Embryonic facial prominence (tissue), 1 donor: ENCODE results near the gene RABGAP1L.
A peak's percentile ranks its signal among the peaks of the same experiment; 100 is the strongest.
"Not testable (repeated sequence)": the region's sequence is repeated elsewhere in the genome, so short reads cannot be mapped to it uniquely, and the experiment has no call there.

Experiments
- DNase-seq: peaks from one replicate; pipeline ENCODE4 v3.0.0-alpha.2; 2016; ENCODE audit errors: extremely low spot score

The RABGAP1L gene

DNA sequence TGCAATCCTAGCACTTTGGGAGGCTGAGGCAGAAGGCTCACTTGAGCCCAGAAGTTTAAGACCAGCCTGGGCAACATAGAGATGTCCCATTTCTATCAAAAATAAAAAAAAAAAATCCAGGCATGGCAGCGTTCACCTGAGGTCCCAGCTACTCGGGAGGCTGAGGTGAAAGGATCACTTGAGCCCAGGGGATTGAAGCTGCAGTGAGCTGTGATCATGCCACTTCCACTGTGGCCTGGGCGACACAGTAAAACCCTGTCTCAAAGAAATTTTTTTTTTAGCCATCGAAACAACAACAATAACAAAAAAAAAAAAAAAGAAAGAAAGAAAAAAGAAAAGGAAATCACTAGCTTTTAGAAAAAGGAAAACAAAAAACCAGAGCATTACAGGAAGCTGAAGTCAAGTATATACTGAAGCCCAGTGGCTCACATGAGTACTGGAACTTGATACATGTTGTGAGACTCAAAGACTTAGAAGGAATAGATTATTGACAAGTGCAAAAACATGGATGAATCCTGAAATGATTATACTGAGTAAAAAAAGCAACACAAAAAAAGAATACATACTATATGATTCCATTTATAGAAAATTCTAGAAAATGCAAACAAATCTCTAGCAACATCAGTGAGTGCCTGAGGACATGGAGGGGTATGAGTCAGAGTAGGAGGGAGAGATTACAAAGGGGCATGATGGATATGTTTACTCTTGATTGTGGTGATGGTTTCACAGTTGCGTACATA lies 6.1 kb upstream of the RABGAP1L start:
- DNase-seq: no peak

DNA sequence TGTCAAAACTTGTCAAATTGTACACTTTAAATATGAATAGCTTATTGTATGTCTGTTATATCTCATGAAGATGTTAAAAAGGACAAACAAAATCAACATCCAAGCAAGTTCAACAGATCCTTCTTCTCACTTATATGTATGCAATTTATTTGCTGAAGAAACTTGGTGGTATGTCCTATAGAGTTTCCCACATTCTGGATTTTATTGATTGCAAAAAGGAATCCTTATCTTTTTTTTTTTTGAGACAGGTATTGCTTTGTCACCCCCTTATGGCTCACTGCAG lies 5.6 kb upstream of the RABGAP1L start:
- no peak for DNase-seq

DNA sequence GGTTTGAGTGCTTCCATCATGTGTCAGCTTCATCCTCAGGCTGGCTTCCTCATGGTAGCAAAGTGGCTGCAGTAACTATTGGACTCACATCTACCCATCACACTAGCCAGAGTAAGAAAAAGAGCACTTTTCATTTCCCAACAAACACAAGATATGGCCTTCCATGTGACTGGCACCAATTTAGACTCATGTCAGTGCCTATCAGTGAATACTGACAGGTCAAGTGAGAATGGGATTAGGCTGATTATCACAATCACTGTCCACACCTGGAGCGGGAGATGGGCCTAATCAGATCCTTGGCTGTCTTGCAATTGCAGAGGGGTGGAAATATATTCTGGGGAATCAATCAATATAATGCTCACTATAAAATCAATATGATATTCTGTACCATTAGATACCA lies 2.9 kb upstream of the RABGAP1L start:
- no peak for DNase-seq

DNA sequence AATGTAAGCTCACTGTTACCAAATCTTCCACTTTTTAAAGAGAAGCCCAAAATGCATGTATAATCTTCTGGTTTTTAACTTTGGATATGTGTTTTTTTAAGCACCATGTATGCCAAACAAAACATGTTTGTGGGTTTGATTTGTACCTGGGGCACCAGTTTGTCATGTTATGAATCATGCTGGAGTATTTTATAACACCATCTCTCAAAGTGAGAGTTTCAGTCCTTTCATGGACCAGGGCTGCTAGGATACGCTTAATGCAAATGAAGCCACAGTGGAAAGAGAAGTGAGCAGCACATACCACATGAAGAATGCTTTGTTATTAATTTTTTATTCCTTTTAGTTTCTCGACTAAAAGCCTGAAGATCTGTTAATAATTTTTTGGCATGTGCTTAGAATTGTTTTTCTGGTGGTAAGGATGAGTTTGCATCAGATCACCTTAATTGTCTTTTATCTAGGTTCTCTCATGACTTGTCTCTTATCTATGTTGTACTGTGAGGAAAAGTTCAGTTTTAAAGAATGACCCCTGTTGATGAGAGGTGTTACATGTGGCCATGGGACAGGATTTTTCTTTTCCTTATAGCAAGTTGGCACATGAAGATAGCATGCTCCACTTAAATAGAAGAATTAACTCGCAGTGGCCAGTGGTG lies 2.0 kb upstream of the RABGAP1L start:
- no peak for DNase-seq

DNA sequence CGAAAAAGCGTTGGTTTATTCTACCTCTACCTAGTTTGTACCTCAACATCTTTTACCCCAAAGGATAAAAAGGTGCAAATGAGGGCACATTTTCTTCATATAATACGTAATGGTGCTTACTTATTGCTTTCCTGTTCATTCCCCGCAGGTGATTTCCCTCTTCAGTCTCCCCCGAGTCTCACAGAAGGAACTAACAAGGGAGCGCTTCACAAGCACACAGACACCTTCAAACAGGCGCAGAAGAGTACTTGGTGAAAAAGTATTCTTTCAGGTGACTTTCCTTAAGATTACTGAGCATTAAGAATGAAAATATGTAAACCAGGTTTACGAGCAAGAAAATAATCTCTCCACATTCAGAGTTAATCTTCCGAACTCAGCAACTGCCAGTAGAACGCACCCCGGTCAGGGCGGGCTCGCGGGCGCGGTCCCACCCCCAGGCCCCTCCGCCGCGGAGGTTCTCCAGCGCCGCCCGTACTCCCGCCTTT lies 511 bp upstream of the RABGAP1L start:
- DNase-seq: no peak

DNA sequence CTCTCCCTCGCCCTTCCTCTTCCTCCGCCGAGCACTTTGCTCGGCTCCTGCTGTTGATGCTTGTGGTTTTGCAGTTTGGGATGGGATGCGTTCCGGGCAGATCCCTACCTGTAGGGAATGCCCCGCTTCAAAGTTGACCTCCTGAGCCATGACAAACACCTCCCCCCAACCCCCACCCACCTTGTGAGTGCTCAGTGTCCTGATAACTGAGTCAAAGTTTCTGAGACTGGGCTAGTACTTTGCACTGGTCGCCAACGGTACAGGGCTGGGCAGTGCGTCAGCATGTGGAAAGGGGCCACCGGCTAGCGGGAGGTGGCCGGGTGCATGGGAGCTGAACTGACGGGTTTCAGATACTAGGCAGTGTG lies 771 bp downstream of the RABGAP1L start:
- DNase-seq: peak; percentile 6

DNA sequence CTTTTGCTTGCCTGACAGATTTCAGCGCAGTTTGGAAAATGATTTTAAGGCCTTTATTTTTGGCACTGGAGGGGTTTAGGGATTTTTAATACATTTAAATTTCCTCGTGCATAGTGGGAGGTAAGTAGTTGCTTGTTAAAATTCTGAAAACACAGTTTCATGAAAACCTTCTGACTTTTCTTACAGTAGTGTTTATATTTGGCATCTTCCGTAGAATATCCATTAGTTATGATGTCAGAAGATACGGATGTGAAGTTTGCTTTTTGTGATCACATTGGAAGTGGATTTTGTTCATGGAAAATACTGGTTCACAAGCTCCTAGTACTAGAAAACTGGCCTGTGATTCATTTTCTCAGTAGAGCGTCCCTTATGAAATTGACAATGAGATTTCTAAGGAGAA lies 1.3 kb downstream of the RABGAP1L start:
- no peak for DNase-seq

DNA sequence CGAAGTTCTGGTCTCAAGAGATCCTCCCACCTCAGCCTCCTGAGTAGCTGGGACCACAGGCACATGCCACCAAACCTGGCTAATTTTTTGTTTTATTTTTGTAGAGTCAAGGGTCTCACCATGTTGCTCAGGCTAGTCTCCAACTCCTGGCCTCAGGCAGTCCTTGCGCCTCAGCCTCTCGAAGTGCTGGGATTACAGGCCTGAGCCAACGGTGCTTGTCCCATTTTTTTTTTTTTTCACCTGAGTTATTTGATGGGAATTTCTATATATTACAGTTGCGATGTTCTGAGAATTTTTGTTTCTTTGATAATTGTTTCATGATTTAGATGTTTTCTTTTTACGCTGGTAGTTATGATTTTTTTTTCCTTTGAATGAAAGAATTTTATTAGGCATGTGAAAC lies 2.5 kb downstream of the RABGAP1L start:
- no peak for DNase-seq

DNA sequence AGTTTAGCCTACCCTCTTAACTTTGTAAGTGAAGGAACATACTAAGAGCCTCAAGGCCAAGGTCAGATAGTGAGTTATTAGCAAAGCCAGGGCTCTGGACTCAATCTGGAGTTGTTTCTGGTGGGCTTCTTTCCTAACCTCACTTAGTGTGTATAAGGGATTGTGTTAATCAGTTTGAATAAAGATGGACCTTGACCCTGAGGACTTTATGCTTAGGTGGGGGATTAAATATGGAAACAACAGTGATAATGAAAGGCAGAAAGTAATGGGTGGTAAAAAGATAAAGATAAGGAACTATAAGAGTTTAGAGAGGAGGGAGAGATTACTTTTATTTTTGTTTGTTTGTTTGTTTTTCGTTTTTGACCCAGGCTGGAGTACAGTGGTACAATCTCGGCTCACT lies 5.5 kb downstream of the RABGAP1L start:
- peak; percentile 3 for DNase-seq

DNA sequence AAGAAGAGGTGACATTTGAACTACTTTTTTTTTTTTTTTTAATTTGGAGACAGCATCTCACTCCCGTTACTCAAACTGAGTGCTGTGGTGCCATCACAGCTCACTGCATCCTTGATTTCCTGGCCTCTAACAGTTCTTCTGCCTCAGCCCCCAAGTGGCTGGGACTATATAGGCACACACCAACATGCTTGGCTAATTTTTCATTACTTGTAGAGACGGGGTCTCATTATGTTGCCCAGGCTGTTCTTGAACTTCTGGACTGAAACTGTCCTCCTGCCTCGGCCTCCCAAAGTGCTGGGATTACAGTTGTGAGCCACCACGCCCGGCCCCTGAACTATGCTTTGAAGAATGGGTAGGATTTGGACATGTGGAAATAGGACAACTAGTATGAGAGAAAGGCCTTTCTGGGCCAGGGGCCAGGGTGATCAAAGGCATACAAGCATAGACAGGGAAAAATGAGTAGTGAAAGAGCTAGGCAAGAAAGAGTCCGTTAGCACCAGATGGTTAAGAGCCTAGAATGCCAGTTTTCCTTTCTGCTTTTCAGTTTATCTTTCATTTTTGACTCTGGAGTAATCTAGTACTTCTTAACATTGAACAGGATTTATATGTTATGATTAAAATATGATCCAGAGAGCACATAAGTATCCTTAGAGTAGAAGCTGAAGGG lies 6.3 kb downstream of the RABGAP1L start:
- DNase-seq: peak; percentile 5

DNA sequence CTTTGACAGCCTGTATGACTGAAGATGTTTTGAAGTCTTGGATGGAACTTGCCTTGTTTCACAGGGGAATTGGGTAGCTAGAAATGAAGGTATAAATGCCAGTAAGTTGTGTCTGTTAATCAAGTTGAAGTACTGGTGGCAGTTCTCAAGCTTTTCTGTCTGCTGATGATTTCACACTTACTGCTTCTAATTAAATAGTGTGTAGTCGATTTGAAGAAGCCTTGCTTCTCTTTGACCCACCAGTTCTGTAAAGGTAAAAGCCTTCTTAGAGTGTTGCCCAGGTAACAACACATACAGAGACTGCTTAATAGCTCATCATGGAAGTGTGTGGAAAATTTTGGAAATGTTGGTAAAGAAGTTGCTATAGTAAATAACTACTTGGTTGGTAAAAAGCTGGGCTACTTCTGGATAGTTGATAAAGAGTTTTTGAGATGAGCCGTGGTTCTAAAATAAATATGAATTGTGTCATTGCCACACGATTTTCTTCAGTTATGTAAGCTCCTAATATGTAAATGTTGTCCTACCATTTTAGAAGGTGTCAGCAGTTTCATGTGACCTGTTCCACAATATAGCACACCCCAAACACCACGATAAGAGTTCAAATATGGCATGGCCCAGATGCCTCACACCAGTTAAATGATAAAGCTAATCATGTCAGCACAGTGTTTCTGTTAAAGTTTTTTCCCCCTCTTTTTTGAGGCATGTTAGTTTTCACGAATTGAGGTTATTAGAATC lies 7.4 kb downstream of the RABGAP1L start:
- peak; percentile 4 for DNase-seq

DNA sequence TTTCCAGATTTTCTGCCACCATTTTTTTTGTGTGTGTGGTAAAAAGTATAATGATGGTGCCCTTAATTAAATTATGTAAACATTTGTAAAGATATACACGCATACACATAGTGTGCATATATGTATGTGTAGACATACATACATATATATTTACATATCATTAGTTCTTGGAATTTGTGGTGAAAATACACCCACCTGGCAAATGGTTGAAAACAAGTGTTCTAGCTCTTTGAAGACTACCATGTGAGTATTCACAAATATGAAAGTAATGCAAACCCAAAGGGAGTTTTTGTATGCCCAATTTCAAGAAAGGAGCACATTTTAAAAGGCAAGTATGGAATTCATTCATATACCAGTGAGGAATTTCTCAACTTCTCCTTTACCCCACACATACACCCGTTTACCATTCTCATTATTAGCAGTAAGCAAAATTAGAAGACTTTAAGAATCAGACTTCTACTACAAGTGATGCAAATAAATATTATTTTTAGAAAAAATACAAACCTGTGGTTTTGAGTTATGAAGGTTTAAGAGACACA lies 8.0 kb downstream of the RABGAP1L start:
- no peak for DNase-seq

DNA sequence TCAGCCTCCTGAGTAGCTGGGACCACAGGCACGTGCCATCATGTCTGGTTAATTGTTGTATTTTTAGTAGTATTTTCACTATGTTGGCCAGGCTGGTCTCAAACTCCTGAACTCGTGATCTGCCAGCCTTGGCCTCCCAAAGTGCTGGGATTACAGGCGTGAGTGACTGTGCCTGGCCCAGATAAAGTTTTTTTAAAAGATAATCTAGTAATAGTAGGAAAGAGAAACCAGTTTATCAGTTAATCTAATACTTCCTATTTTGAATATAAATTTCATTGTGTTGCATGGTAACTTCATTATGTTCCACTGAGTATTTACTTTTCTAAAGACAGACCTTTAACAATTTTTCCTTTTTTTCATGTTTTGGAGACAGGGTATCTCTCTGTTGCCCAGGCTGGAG lies 10.0 kb downstream of the RABGAP1L start:
- DNase-seq: no peak

DNA sequence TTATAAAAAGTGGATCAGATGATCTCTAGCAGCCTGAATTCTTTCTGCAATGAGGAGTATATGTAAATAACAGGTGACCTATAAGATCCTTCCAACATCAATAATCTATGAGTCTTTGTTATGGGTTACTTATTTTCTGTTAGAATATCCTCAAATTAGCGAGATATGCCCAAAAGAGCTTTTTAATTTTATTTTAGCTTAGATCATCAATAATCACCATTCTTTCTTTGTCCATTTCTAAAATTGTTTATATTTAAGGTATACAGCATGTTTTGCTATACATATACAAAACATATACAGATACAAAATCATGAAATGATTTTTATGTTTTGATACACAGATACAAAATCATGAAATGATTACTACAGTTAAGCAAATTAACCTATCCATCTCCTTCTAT lies 11.8 kb downstream of the RABGAP1L start:
- no peak for DNase-seq

DNA sequence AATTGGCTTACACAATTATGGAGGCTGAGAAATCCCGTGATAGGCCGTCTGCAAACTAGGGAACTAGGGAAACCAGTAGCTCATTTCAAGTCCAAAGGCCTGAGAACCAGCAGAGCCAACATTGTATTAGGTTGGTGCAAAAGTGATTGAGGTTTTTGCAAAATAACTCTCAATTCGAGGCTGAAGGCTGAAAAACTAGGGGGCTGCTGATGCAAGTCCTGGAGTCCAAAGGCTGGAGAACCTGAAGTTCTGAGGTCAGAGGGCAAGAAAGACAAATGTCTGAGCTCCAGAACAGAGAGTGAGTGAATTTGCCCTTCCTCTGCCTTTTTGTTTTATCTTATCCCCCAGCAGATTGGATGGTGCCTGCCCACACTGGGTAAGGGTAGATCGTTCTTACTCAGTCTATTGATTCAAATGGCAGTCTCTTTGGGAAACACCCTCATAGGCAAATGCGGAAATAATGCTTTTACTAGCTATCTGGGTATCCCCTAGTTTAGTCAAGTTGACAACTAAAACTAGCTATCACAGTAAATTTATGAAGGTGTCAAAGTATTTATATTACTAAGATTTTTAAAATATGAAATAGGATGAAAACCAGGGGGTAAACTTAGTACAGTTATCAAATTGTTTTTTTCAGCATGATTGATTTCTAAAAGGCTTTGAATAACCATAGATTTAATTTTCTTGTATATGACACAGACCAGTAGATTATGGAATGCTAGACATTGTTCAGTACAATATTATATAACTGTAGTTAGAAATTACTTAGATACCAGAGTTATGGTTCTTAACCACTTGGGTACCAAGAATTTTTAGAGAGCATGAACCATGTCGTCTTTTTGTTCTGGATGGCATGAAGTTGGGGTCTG lies 15.4 kb downstream of the RABGAP1L start:
- no peak for DNase-seq

DNA sequence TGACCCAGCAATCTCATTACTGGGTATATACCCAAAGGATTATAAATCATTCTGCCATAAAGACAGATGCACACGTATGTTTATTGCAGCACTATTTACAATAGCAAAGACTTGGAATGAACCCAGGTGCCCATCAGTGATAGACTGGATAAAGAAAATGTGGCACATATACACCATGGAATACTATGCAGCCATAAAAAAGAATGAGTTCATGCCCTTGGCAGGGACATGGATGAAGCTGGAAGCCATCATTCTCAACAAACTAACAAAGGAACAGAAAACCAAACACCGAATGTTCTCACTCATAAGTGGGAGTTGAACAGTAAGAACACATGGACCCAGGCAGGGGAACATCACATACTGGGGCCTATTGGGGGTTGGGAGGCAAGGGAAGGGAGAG lies 19.1 kb downstream of the RABGAP1L start:
- not testable (repeated sequence) for DNase-seq

DNA sequence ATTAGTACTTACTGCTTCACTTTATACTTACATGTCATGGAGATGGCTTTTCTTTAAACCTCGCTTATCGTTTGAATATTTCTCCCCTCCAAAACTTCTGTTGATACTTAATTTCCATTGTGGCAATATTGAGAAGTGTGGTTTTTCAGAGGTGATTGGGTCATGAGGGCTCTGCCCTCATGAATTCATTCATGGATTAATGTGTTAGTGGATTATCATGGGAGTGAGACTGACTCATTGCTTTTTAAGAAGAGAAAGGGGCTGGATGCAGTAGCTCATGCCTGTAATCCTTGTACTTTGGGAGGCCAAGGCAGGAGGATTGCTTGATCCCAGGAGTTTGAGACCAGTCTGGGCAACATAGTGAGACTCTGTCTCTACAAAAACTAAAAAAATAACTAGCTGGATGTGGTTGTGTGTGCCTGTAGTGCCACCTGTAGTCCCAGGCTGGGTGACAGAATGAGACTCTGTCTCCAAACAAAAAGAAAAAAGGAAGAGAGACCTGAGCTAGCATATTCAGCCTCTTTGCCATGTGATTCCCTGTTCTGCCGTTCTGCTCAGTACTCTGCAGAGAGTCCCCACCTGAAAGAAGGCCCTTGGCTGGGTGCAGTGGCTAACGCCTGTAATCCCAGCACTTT lies 30.2 kb downstream of the RABGAP1L start:
- no peak for DNase-seq

DNA sequence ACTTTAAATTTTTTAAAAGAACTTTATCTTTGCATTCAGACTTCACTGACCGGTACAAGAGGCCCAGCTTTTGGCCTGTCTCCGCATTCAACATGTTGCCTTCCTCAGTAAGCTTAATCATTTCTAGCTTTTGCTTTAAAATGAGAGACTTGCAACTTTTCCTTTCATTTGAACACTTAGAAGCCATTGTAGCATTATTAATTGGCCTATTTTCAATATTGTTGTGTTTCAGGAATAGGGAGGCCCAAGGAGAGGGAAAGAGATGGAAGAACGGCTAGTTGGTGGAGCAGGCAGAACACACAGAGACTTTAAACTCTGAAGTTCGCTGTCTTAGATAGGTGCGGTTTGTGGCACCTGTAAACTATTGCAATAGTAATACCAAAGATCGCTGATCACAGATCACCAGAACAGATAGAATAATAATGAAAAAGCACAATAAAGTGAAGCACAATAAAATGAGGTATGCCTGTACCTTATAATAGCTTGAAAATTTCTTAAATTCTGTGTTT lies 31.4 kb downstream of the RABGAP1L start:
- no peak for DNase-seq

DNA sequence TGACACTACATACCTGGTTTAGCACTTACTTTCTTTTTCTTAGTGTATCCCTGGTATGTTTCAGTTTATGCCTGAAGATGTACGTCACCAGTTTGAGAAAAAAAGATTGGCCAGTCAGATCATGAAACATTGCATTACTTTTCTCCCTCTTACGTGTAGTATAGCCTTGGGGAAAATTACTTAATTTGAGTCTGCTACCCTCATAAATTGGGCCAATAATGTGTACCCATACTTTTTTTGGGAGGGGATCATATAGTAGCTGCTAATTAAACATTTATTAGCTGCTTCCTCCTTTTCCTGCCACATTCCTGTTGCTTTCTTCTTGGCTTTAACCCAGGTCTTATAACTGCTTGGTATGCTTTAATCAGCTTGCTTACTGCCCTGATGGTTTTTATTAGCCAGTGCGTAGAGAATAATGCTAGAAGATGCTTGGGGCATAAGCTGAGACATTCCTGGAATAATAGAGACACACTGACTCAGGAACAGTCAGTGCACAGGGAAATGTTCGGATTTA lies 32.1 kb downstream of the RABGAP1L start:
- DNase-seq: no peak

DNA sequence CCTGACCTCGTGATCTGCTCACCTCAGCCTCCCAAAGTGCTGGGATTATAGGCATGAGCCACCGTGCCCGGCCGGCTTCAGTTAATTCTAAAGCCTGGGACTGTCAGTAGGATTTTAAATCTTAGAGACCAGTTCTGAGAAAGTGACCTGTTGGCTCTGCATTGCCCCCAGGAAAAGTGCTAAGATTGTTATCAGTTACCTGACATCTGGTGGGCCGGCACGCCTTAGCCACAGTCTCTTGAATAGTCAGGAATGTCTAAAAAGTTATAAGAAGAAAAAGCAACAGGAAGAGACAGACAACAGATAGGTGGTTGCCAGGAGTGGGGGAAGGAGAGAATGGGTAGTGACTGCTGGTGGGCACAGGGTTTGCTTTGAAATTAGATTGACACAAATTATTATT lies 35.1 kb downstream of the RABGAP1L start:
- no peak for DNase-seq
